GM19372 (cell line): ENCODE results near the gene MYO18B.
"Not testable (repeated sequence)": the region's sequence is repeated elsewhere in the genome, so short reads cannot be mapped to it uniquely, and the experiment has no call there.

Experiments
- ATAC-seq: cut with Tn5 transposase; IDR thresholded peaks from one replicate; pipeline ENCODE4 v1.9.1; 2021; ENCODE audit warnings: mild to moderate bottlenecking, low read depth, moderate library complexity; ENCODE audit not compliant: unreplicated experiment

The MYO18B gene

GRCh38 chr22:25741692-25742626 lies at the start of gene MYO18B:
Gene MYO18B (plus strand): TSS chr22:25742188. CDS start chr22:25761093, 18,905 bp downstream.
- no peak for ATAC-seq

GRCh38 chr22:25692397-25693267 lies 49.4 kb upstream of the MYO18B start:
- ATAC-seq: no peak

DNA sequence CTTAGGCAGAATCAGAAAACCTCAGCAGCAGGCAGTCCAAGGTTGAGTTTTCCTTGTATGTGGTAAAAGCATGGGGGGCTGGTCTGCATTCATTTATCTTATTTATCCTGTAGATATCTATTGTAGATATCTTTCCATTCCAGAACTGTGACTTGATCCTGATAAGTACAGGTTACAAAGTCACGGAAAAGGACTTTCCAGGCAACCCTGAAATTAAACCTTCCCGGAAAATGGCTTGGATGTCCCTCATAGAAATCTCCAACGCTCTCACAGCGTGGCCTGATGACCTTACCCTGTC lies 48.8 kb upstream of the MYO18B start:
- ATAC-seq: no peak

- ATAC-seq: no peak
These were observed 47.6 kb upstream of the MYO18B start for GRCh38 chr22:25694196-25694907.

DNA sequence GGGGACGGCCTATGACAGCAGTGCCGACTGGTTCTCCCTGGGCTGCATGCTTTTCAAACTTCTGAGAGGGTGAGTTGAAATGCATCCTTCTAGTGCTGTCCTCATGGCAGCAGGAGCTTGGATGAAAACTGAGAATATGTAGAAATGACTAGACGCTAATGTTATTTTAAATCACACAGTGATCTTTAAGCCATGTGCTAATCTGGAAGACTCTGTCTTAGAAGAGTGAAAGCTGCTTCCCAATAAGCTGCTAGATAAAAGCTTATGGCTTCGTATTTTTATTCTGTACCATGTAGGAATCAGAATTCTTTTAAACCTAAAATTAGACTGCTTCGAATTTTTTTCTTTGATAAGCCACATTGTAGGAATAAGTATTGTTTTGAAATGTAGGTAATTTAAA lies 46.8 kb upstream of the MYO18B start:
- no peak for ATAC-seq

GRCh38 chr22:25696763-25697162 lies 45.2 kb upstream of the MYO18B start:
- ATAC-seq: no peak

DNA sequence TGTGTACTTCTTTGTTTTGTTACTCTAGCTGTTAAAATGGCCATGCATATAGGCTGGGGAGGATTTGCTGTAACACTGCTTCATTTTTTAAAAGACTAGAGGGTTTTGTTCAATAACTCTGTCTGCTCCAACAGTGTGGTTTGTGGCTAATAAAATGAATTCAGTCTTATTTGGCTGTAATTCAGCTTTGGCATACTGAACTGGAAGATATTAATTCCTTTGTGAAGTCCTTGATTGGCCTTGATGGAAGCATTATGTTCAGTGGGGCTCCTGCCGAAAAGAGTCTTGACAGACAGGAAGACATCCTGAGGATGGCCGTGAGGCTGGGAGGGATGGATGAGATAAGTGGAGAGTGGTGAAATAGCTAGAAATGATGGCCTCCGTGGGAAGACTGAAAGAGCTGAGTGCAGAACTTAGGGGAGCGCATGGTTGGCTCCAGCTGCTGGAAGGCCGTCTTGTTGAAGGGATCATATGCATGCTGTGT lies 44.8 kb upstream of the MYO18B start:
- ATAC-seq: no peak

- no peak for ATAC-seq
These were observed 44.0 kb upstream of the MYO18B start for GRCh38 chr22:25697978-25698377.

GRCh38 chr22:25698461-25698860 lies 43.5 kb upstream of the MYO18B start:
- ATAC-seq: no peak

GRCh38 chr22:25698978-25699377 lies 43.0 kb upstream of the MYO18B start:
- ATAC-seq: no peak

DNA sequence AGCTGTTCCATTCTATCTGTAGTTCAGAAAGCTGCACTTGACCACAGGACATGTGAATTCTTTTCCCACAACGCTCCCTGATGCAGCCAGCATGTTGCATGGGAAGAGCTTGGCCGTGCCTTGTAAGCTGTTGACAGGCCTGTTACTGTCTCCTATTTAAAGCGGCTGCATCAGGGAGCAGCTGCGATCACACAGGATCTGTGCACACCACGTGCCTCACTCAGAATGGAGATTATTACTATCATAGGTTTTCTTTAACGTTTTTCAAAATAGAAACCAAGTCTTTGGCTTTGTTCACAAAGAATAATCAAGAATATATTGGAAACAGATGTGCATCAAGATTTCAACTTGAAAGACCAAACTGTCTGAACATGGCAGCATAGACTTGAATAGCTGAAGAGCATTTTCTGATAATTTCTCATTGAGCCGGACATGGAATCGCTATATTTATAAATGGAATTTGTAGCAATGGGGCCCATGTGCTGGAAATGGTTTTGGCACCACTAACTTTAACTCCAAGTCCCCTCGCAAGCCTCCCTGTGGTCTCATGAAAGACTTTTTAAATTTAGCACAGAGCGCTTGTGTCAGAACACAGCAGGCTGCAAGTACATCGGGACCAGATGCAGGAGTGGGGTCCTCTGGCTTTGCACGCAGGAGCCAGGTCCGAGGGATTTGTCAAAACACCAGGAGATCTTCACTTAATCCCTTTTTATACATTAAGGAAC lies 40.8 kb upstream of the MYO18B start:
- ATAC-seq: no peak

DNA sequence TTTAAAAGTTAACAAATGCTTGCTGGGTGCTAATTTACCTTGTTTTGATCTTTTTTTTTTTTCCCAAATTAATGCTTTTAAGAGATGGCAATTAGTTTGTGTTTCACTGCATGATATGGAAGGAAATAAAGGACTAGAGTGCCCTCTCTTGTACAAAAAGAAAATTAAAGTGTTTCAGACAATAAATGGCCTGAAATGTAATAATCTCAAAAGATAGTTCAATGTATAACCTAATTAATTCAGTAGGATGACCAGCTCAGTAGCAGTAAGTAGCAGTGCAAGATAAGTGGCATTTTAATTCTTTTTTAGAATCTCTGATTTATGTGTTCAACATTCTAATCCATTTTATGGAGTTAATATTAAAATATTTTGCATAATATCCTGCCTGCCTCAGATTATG lies 39.9 kb upstream of the MYO18B start:
- no peak for ATAC-seq

- ATAC-seq: no peak
These were observed 39.3 kb upstream of the MYO18B start for GRCh38 chr22:25702571-25703167.

DNA sequence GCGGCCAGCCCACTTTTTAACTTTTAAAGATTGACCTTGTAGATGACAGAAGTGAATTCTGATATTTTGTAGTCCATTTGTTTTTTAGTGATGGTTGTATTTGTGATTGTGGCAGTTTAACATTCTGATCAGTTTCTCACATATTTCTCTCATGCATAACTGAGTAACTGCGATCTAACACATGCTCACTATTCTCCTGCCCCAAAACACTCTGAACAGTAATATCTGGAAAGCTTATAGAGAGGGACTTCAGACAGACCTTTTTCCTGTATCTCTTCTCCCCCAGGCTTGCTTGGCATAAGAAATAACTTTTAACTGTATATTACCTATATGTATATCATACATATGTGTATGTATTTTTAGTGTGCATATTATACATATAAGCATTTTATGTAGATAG lies 37.3 kb upstream of the MYO18B start:
- no peak for ATAC-seq

- ATAC-seq: no peak
These were observed 35.8 kb upstream of the MYO18B start for GRCh38 chr22:25706197-25706596.

- not testable (repeated sequence) for ATAC-seq
These were observed 33.6 kb upstream of the MYO18B start for GRCh38 chr22:25708430-25708829.

DNA sequence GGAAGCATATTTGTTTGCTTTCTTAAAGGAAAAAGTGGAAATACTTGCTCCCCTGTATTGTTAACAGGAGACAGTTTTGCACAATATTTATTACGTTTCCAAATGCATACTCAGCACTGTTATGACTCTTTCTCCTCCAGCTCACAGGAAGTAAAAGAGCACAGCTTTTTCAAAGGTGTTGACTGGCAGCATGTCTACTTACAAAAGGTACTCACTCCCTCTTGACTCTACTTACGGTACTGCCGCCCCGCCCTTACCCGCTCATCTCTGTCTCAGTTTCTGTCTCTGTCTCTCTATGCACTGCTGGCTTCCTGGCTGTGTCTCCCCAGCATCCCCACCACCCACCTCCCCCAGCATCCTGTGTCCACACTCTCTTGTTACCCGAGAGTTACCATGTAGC lies 32.2 kb upstream of the MYO18B start:
- no peak for ATAC-seq

DNA sequence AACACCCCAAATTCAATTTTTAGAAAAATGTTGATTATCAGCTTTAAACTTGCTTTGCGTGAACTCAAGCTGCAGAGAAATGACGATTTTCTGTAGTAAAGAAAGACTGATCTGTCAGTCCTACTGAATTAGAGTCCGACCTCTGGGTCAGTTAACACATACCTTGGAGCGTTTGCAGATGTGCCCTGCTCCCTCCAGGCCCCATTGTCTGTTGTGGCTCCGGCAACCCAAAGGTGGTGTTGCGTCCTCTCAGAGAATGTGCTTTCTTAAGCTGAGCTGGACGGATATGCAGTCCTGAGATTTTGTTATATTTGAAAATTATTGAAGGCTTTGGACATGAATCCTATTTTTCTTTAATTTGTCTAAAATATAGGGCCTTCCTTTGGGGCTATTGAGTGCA lies 31.5 kb upstream of the MYO18B start:
- no peak for ATAC-seq

DNA sequence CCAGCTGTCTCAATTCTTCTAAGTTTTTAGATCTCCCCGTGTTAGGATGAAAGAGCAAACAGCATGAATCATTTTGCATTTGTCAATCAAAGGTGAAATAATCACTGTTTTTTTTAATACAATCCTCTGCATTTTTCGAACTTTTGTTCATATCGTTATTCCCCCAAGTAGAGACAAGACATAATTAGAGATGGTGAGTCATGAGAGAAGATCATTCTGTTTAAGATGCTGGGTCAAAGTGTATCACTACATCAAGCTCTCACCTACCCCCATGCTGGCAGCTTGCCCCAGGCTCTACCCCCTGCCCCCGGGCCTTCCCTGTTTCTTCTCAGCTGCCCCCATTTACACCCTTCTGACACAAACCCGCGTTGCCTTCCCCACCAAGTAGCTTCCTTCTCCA lies 30.5 kb upstream of the MYO18B start:
- no peak for ATAC-seq
